Measurements from ENCODE around the gene SORCS3. TPM values are rescaled to one million over a fixed set of nuclear protein-coding genes. Genes with fewer than 3 reads are reported as not detected.

SORCS3 gene
- total RNA-seq, 1 donor from 2014 or later, result 0.26 TPM

- Histone ChIP-seq H3K4me3 (no peak overlapping the region), H3K79me2 (ENCODE audit: low read depth) (no peaks in the 10 kb centered on the region), H3K4me2 (no peak overlapping the region), H3K27me3 (no peaks in the 10 kb centered on the region), H2AFZ (replicated peaks) (no peak overlapping the region), H4K20me1 (ENCODE audit: low read depth) (no peaks in the 10 kb centered on the region), H3K4me1 (no peaks in the 10 kb centered on the region), H3K9me3 (ENCODE audit: low read depth) (no peaks in the 10 kb centered on the region), H3F3A (ENCODE audit: low read depth) (no peaks in the 10 kb centered on the region), H3K36me3 (no peaks in the 10 kb centered on the region), H3K27ac (no peak overlapping the region), H3K9ac (no peak overlapping the region)
- no peak overlapping the region for H3K4me3 Mint-ChIP-seq
- TF ChIP-seq EZH2 (IDR thresholded peaks at IDR 0.05), result no peak
- no peak for TF ChIP-seq CTCF (IDR thresholded peaks at IDR 0.05)
- TF ChIP-seq EZH2phosphoT487 (IDR thresholded peaks at IDR 0.05), result no peak
- no peaks in the 10 kb centered on the region for H3K4me1 Mint-ChIP-seq
- H3K27me3 Mint-ChIP-seq (ENCODE audit: insufficient read depth, low read depth), result peaks cover 6% of the 10 kb centered on the region
- DNase-seq (ENCODE audit: low spot score), result no peak
- no peak overlapping the region for H3K27ac Mint-ChIP-seq
- H3K36me3 Mint-ChIP-seq, result peaks cover 2% of the 10 kb centered on the region
- peaks cover 4% of the 10 kb centered on the region for H3K9me3 Mint-ChIP-seq
Measured at GRCh38 chr10:104988686-104989085, 347.6 kb downstream of the SORCS3 start.

GRCh38 chr10:104989880-104990279 lies 348.8 kb downstream of the SORCS3 start:
- no peaks in the 10 kb centered on the region for H3K27me3 ChIP-seq
- Mint-ChIP-seq H3K9me3 (peaks cover 4% of the 10 kb centered on the region), H3K27me3 (ENCODE audit: insufficient read depth, low read depth) (peaks cover 6% of the 10 kb centered on the region), H3K4me1 (no peaks in the 10 kb centered on the region), H3K27ac (no peak overlapping the region), H3K36me3 (peaks cover 2% of the 10 kb centered on the region), H3K4me3 (no peak overlapping the region)
- TF ChIP-seq EZH2phosphoT487 (IDR thresholded peaks at IDR 0.05), result no peak
- no peak for TF ChIP-seq EZH2 (IDR thresholded peaks at IDR 0.05)
- TF ChIP-seq CTCF (IDR thresholded peaks at IDR 0.05), result no peak
- no peak for DNase-seq (ENCODE audit: low spot score)
- H3K36me3 ChIP-seq, result no peaks in the 10 kb centered on the region
- H3K4me1 ChIP-seq, result no peaks in the 10 kb centered on the region
- H4K20me1 ChIP-seq (ENCODE audit: low read depth), result no peaks in the 10 kb centered on the region
- no peak overlapping the region for H3K9ac ChIP-seq
- no peak overlapping the region for H2AFZ ChIP-seq (replicated peaks)
- H3K4me3 ChIP-seq, result no peak overlapping the region
- H3K79me2 ChIP-seq (ENCODE audit: low read depth), result no peaks in the 10 kb centered on the region
- H3F3A ChIP-seq (ENCODE audit: low read depth), result no peaks in the 10 kb centered on the region
- H3K9me3 ChIP-seq (ENCODE audit: low read depth), result no peaks in the 10 kb centered on the region
- H3K27ac ChIP-seq, result no peak overlapping the region
- H3K4me2 ChIP-seq, result no peak overlapping the region

GRCh38 chr10:104993085-104993484 lies 352.0 kb downstream of the SORCS3 start:
- Histone ChIP-seq H3K4me3 (no peak overlapping the region), H3K4me1 (no peaks in the 10 kb centered on the region), H3K9ac (no peak overlapping the region), H3K79me2 (ENCODE audit: low read depth) (no peaks in the 10 kb centered on the region), H3K4me2 (no peak overlapping the region), H3K36me3 (no peaks in the 10 kb centered on the region), H3K27me3 (no peaks in the 10 kb centered on the region), H3F3A (ENCODE audit: low read depth) (no peaks in the 10 kb centered on the region), H3K9me3 (ENCODE audit: low read depth) (no peaks in the 10 kb centered on the region), H3K27ac (no peak overlapping the region), H2AFZ (replicated peaks) (peak overlapping the region; percentile 7), H4K20me1 (ENCODE audit: low read depth) (no peaks in the 10 kb centered on the region)
- H3K4me1 Mint-ChIP-seq, result no peaks in the 10 kb centered on the region
- no peak overlapping the region for H3K27ac Mint-ChIP-seq
- peak; percentile 5 for DNase-seq (ENCODE audit: low spot score)
- no peaks in the 10 kb centered on the region for H3K9me3 Mint-ChIP-seq
- peaks cover 6% of the 10 kb centered on the region for H3K27me3 Mint-ChIP-seq (ENCODE audit: insufficient read depth, low read depth)
- H3K36me3 Mint-ChIP-seq, result no peaks in the 10 kb centered on the region
- no peak for TF ChIP-seq EZH2phosphoT487 (IDR thresholded peaks at IDR 0.05)
- TF ChIP-seq EZH2 (IDR thresholded peaks at IDR 0.05), result no peak
- no peak for TF ChIP-seq CTCF (IDR thresholded peaks at IDR 0.05)
- no peak overlapping the region for H3K4me3 Mint-ChIP-seq

Measured in neural progenitor cell (in vitro differentiated cells).